GM10266 (cell line): ENCODE data around the gene GBP3.
"Not testable (repeated sequence)": the region's sequence is repeated elsewhere in the genome, so short reads cannot be mapped to it uniquely, and the experiment has no call there.

Source experiments
- DNase-seq: peaks from one replicate; pipeline ENCODE4 v3.0.0; 2012; ENCODE audit errors: extremely low spot score
- TF ChIP-seq, protein P1 (sequence below): IDR thresholded peaks from 2 replicates; pipeline ENCODE4 v1.5.1; 2012; ENCODE audit warnings: mild to moderate bottlenecking, low read depth; ENCODE audit not compliant: control insufficient read depth, insufficient read depth; ENCODE audit errors: missing control alignments

GBP3 gene

DNA sequence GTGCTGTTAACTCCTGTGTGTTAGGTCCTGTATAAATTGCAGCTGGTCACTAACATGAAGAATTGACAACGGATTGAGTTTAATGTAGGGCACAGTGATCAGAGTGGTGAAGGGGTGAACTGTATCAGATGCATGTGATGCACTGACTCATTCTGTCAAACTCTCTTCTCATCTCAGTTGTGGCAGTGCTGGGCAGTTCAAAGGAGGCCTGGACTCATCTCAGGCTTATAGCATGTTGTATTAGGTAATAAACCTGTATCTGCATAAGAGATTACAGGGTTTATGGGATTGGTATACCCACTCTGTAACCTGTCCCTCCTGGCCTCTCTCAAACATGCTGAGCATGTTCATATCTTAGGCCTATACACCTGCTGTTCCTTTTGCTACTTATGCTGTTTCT is 12.4 kb upstream of the GBP3 start:
- TF ChIP-seq, protein P1, sequence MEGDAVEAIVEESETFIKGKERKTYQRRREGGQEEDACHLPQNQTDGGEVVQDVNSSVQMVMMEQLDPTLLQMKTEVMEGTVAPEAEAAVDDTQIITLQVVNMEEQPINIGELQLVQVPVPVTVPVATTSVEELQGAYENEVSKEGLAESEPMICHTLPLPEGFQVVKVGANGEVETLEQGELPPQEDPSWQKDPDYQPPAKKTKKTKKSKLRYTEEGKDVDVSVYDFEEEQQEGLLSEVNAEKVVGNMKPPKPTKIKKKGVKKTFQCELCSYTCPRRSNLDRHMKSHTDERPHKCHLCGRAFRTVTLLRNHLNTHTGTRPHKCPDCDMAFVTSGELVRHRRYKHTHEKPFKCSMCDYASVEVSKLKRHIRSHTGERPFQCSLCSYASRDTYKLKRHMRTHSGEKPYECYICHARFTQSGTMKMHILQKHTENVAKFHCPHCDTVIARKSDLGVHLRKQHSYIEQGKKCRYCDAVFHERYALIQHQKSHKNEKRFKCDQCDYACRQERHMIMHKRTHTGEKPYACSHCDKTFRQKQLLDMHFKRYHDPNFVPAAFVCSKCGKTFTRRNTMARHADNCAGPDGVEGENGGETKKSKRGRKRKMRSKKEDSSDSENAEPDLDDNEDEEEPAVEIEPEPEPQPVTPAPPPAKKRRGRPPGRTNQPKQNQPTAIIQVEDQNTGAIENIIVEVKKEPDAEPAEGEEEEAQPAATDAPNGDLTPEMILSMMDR, result no peak
- no peak for DNase-seq

DNA sequence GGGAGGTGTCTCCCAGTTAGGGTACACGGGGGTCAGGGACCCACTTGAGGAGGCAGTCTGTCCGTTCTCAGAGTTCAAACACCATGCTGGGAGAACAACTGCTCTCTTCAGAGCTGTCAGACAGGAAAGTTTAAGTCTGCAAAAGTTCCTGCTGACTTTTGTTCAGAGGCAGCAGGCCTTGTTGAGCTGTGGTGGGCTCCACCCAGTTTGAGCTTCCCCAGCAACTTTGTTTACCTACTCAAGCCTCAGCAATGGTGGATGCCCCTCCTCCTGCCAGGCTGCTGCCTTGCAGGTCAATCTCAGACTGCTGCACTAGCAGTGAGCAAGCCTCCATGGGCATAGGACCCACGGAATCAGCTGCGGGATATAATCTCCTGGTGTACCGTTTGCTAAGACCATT is 11.3 kb upstream of the GBP3 start:
- not testable (repeated sequence) for DNase-seq

GRCh38 chr1:89029051-89029450 is 6.4 kb upstream of the GBP3 start:
- DNase-seq, result not testable (repeated sequence)

GRCh38 chr1:89025928-89026327 is 3.3 kb upstream of the GBP3 start:
- TF ChIP-seq, protein P1, result no peak

DNA sequence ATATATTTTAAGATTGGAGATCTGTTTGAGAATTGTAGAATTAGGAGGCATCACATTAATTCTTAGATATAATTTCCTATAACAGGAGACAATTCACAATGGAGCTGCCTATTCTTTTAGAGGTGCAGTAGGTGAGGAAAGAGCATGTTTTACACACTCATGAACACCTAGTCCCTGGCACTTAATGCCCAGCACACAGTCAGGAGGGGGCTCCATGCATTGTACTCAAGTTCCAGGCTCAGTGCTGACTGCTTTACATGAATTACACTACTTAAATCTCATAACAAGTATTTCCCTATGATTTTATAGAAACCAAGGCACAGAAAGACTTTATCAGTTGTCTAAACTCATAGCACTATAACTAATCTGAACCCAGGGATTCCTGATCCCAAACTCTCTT is 360 bp upstream of the GBP3 start:
- no peak for DNase-seq
- TF ChIP-seq, protein P1, result no peak

More at GRCh38 chr1:89025928-89026327, 3.3 kb upstream of the GBP3 start:
- DNase-seq, result no peak

DNA sequence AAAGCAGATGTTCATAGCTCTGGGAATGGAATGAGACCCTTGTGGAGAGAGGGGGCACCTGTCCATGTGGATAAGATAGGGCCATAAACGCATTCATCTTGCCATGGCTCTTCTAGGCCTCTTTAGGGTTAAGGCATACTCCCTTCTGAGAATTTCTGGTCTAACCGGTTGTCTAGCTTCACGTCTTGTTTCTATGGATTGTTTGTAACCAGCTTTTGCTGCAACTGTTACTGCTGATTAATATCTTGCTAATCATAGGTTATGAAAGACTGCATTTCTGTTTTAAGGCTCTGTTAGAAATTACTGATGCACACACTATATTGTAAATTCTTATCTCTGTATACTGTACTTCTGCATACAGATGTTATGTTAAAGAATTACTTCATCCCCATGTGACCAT is 4.3 kb downstream of the GBP3 start:
- DNase-seq, result not testable (repeated sequence)

- TF ChIP-seq, protein P1, result no peak
- no peak for DNase-seq
Measured at GRCh38 chr1:89008511-89008910, 14.2 kb downstream of the GBP3 start.

- TF ChIP-seq, protein P1, result no peak
- DNase-seq, result no peak
Measured at GRCh38 chr1:89005286-89006151, 17.1 kb downstream of the GBP3 start.

GRCh38 chr1:89002176-89002575 is 20.5 kb downstream of the GBP3 start:
- DNase-seq, result not testable (repeated sequence)
